ENCODE data around the gene PAK3.

Gene PAK3

DNA sequence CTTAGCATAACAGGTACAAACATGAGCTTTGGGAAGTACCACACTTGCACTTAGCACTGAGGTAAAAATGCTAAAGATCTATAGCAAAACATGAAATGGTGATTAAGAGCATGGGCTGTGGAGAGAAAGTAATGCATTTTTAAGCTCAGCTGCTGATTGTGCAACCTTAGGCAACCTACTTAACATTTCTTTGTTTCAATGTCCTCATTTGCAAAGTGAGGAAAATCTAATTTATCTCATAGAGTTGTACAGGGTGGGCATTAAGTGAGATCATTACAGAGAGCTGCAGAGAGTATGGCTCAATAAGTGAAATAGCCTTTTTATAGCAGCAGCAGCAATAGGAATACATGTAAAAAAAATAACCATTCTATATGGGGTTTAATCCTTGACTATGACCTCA, 87.0 kb downstream of the PAK3 start:
- H3K4me3 ChIP-seq (ENCODE audit: low read depth, low read length): no peak overlapping the region
- no peak for TF ChIP-seq MYC (IDR thresholded peaks at IDR 0.05; ENCODE audit: low read depth, low read length)
- TF ChIP-seq, protein P1, sequence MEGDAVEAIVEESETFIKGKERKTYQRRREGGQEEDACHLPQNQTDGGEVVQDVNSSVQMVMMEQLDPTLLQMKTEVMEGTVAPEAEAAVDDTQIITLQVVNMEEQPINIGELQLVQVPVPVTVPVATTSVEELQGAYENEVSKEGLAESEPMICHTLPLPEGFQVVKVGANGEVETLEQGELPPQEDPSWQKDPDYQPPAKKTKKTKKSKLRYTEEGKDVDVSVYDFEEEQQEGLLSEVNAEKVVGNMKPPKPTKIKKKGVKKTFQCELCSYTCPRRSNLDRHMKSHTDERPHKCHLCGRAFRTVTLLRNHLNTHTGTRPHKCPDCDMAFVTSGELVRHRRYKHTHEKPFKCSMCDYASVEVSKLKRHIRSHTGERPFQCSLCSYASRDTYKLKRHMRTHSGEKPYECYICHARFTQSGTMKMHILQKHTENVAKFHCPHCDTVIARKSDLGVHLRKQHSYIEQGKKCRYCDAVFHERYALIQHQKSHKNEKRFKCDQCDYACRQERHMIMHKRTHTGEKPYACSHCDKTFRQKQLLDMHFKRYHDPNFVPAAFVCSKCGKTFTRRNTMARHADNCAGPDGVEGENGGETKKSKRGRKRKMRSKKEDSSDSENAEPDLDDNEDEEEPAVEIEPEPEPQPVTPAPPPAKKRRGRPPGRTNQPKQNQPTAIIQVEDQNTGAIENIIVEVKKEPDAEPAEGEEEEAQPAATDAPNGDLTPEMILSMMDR (IDR thresholded peaks at IDR 0.05; ENCODE audit: low read depth, low read length): no peak
- TF ChIP-seq MAX (IDR thresholded peaks at IDR 0.05; ENCODE audit: low read depth, low read length): no peak
- no peak for TF ChIP-seq POLR2A (IDR thresholded peaks at IDR 0.05; ENCODE audit: extremely low read depth, insufficient read length)

DNA sequence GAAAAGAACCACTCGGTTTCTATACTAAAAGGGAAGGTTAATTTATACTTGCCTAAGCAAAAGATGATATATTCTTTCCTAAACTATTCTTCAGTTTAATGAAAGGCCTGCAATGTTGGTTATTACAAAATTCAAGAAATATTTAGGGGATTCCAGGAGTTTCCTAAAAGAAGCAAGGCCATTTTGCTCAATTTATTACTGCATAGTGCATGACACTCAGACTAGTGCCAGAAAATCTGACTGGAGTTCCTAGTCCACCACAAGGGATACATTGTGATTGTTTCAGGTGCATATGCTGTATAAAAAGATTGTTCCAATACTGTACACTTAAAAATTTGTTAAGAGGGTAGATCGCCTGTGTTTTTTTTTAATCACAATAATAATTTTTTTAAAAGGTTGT, 95.6 kb downstream of the PAK3 start:
- DNase-seq (ENCODE audit: low read depth): no peak
- no peak overlapping the region for H3K4me3 ChIP-seq (ENCODE audit: low read depth, low read length)
- TF ChIP-seq MAX (IDR thresholded peaks at IDR 0.05; ENCODE audit: low read depth, low read length): no peak
- TF ChIP-seq MYC (IDR thresholded peaks at IDR 0.05; ENCODE audit: low read depth, low read length): no peak
- TF ChIP-seq, protein P1 (IDR thresholded peaks at IDR 0.05; ENCODE audit: low read depth, low read length): no peak
- TF ChIP-seq POLR2A (IDR thresholded peaks at IDR 0.05; ENCODE audit: extremely low read depth, insufficient read length): no peak

More for the DNA sequence above, 87.0 kb downstream of the PAK3 start:
- no peak for DNase-seq (ENCODE audit: low read depth)

DNA sequence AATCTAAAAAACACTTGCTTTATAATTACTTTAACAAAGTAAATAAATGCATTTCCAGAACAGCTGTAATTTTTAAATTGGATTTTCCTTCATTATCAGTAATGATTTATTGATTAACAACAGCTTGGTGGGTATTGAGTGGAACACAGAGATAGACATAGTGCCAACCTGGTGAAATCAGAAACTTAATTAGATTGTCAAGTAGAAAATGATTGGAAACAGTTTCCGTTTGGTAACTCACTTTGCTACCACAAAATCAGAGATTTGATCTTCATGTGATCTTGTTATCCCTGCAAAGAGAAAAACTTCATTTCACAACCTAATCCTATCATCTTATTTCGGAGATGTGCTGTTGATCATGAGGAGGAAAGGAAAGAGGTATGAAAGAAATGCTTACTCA, 103.5 kb downstream of the PAK3 start:
- no peak overlapping the region for H3K4me3 ChIP-seq (ENCODE audit: low read depth, low read length)
- no peak for DNase-seq (ENCODE audit: low read depth)
- TF ChIP-seq MYC (IDR thresholded peaks at IDR 0.05; ENCODE audit: low read depth, low read length) (no peak), POLR2A (IDR thresholded peaks at IDR 0.05; ENCODE audit: extremely low read depth, insufficient read length) (no peak), MAX (IDR thresholded peaks at IDR 0.05; ENCODE audit: low read depth, low read length) (no peak)
- TF ChIP-seq, protein P1 (IDR thresholded peaks at IDR 0.05; ENCODE audit: low read depth, low read length): no peak

DNA sequence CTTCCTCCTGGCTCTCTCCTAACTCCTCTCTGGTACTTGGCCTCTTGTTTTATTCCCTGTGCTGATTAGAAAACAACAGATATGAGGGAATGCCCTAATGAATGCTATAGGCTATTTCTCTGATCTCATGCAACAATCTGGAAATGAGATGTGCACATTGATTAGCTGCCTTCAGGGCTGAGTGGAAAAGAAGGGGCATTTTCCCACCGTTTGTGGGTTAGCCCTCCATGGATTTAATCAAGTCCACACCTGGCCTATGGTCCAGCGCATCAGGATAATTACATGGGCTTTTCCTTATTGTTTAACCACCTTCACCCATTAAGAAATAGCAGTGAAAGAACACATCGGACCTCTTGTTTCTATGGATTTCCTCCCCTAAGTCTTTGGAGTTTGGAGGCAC, 104.3 kb downstream of the PAK3 start:
- no peak for DNase-seq (ENCODE audit: low read depth)
- H3K4me3 ChIP-seq (ENCODE audit: low read depth, low read length): no peak overlapping the region
- TF ChIP-seq, protein P1 (IDR thresholded peaks at IDR 0.05; ENCODE audit: low read depth, low read length): no peak
- TF ChIP-seq MAX (IDR thresholded peaks at IDR 0.05; ENCODE audit: low read depth, low read length) (no peak), POLR2A (IDR thresholded peaks at IDR 0.05; ENCODE audit: extremely low read depth, insufficient read length) (no peak), MYC (IDR thresholded peaks at IDR 0.05; ENCODE audit: low read depth, low read length) (no peak)

- no peak for TF ChIP-seq MAX (IDR thresholded peaks at IDR 0.05; ENCODE audit: low read depth, low read length)
- TF ChIP-seq, protein P1 (IDR thresholded peaks at IDR 0.05; ENCODE audit: low read depth, low read length): no peak
- no peak for TF ChIP-seq MYC (IDR thresholded peaks at IDR 0.05; ENCODE audit: low read depth, low read length)
- no peak for TF ChIP-seq POLR2A (IDR thresholded peaks at IDR 0.05; ENCODE audit: extremely low read depth, insufficient read length)
- H3K4me3 ChIP-seq (ENCODE audit: low read depth, low read length): no peak overlapping the region
- no peak for DNase-seq (ENCODE audit: low read depth)
Observed at GRCh38 chrX:111207851-111208250, 111.9 kb downstream of the PAK3 start.

Data from NB4 (cell line).